WI38 (cell line): ENCODE measurements around the gene TXNRD3.

Experiments used
- H3K4me3 ChIP-seq: 2 replicates; pipeline ENCODE4 v1.5.1; 2011; ENCODE audit warnings: low read depth, mild to moderate bottlenecking, control low read depth, low read length
- TF ChIP-seq, protein P1 (sequence below): IDR thresholded peaks from 2 replicates; pipeline ENCODE4 v1.5.1; 2012; ENCODE audit warnings: low read depth, mild to moderate bottlenecking, control low read depth, low read length

Gene TXNRD3

DNA sequence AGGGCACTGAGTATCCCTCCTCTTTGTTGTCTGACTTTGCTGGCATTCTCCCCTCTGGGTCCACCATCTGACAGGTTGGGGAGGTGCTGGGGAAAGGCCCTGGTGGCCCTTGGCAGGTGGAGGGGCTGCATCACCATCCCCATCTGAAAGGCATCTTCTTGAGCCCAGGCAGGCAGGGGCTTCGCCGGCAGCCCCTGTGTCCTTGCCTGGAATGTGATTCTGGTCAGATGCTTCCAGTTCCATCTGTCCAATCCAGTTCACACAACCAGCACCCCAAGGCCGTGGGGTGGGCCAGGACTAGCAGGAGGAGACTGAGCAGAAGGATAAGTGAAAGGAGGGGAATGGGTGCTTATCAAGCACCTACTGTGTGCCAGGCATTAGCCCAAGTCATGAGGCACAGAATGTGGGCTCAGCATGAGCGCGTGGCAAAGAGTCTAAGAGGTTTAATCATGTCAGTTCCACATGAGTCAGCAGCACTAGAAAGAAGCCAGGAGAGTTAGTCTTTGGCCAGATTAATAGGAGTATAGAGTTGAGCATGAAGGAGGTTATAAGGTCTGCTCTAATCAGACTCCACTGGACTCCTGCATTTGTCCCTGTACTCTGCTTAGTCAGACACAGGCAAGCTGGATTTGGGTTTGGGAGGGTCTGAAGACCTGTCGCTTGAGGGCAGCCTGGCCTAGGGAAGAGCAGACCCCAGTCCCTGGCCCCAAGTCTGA, 10.5 kb upstream of the TXNRD3 start:
- TF ChIP-seq, protein P1, sequence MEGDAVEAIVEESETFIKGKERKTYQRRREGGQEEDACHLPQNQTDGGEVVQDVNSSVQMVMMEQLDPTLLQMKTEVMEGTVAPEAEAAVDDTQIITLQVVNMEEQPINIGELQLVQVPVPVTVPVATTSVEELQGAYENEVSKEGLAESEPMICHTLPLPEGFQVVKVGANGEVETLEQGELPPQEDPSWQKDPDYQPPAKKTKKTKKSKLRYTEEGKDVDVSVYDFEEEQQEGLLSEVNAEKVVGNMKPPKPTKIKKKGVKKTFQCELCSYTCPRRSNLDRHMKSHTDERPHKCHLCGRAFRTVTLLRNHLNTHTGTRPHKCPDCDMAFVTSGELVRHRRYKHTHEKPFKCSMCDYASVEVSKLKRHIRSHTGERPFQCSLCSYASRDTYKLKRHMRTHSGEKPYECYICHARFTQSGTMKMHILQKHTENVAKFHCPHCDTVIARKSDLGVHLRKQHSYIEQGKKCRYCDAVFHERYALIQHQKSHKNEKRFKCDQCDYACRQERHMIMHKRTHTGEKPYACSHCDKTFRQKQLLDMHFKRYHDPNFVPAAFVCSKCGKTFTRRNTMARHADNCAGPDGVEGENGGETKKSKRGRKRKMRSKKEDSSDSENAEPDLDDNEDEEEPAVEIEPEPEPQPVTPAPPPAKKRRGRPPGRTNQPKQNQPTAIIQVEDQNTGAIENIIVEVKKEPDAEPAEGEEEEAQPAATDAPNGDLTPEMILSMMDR: no peak
- H3K4me3 ChIP-seq: no peak overlapping the region

DNA sequence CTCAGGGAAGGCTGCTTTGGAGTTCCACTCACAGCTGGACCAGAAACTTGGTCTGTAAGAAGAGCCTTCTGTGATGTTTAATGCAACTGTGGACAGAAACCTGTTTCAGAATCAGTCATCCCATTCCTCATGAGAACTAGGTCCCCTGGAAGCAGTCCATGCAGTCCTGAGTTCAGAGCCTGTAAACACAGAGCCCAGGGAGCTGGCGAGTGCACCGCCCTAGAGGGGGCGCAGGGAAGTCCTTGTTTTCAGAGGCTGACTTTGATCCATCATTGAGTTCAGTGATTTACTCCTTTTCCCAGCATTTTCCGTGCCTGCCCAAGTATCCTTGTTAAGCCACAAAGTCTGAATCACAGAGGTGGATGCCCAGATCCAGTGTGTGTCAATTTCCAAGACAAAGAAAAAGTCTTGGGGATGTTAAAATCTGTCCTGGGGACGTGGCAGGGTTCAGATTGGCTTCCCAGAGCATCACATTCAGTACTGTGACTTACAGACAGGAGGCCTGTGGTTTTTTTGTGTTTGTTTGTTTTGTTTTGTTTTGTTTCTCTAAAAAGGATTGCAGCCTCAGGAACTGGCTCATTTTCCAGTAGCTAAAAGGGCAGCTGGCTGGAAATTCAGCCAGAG, 9.8 kb upstream of the TXNRD3 start:
- H3K4me3 ChIP-seq: no peak overlapping the region
- TF ChIP-seq, protein P1: 0 out of 2 replicates have a peak, but pooled peaks have one; percentile 15

DNA sequence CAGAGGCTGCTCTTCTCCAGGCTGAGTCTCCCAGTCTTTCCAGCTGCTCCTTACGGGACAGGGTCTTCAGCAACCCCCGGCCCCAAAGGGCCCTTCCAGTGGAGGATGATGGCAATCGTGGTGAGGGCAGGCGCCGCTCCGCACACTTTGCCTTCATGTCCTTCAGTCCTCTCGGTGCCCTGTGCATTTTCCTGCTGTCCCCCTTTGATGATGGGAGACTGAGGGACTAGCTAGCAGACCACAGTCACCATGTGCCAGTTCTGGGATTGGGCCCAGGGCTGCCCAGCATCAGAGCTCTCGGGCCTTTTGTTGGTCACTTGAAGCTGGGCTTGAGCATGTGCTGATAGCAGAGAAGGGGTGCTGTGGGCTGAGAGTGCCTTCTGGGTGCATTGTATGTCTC, 8.8 kb upstream of the TXNRD3 start:
- TF ChIP-seq, protein P1: no peak
- H3K4me3 ChIP-seq: no peak overlapping the region

DNA sequence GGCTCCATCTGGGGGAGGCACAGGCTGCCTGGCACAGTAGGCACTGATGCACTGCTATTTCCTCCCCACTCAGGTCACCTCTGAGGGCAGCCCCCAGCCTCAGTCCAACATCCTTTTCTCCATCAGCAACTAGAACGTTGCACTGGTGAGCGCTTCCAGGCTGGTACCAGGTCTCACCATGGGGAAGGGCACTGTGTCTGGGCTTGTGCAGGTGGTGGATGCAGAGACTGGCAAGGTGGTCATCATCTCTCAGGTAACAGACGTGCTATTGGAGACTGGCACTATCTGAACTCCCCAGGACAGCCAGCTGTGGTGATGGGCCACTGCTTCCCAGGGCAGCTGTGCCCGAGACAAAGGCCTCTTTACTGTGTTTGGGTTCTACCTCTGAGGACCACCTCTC, 8.3 kb upstream of the TXNRD3 start:
- no peak overlapping the region for H3K4me3 ChIP-seq
- TF ChIP-seq, protein P1: no peak

DNA sequence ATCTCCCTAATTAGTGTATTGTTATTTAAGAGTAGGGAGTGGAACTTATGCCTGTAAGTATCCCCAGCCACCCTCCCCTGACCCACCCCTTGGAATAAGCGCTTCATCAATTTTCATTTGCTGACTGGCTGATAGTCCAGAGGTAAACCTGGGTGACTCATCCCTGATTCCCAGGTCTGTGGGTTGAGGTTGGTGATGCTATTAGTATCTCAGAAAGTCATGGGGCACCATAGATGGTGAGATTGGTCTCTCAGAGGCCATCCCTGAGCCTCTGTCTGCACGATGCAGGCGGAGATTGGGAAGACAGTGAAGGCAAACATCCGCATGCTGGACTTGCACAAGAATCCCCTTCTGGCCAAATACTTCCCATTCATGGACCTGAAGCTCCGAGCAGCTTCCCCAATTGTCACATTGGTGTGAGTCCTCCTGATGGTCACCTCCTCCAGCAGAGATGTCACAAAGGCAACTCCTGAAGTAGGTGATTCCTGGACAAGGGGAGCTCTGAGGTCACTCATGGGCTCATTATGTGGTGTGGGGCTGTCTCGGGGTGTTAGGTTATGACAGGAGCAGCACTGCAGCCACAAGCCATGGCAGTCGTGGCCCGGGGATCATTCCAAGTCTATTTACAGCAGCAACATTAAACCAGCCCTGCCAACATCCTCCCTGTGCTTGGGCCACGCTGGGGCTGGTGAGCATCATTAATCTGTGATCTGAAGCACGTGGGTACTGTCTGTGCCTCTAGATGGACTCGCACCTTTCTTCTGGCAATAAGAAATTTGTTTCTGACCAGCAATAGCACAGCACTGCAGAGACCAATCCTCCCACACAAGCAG, 6.8 kb upstream of the TXNRD3 start:
- H3K4me3 ChIP-seq: no peak overlapping the region
- TF ChIP-seq, protein P1: no peak

DNA sequence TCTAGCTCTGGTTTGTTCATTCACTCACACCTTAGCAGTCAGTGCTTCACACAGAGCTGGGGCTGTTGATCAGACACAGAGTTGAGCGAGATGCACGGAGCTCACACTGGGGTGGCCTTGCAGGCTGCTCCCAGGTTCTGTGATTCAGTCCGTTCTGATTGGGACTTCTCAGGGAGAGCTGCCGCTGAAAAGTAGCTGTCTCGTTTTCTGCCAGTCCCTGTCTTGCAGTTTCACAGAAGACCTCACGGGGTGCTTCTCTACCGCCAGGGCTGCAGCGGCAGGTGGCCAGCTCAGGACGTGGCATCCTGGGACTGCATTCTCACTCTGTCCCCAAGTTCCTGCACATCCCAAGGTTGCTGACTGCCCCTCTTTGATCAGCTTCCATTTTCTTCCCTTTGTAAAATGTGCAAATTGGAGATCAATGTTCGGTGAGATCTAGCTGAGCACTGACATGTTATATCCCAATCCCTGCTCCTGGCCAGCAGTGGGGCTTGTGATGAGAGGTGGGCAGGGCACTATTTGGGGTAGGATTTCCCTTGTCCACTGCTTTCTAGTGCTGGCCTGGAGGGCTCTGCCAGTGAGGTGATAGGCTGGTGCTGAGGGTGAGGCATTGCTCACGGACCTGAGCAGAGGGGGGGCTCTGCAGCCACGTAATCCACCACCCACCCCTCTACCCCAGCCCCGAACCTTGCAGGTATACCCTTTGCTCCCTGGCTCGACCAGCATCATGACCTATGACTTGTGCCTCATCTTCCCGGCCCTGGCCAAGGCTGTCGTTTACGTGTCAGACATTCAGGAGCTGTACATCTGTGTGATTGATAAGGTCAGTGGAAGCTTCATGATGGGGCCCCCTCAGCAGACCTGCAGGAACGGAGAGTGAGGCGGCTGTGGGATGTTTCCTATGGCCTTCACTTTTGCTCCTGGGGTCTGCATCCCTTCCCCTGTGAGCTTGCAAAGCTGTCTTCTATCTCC, 5.3 kb upstream of the TXNRD3 start:
- H3K4me3 ChIP-seq: no peak overlapping the region
- TF ChIP-seq, protein P1: 0 out of 2 replicates have a peak, but pooled peaks have one; percentile 23
